HepG2 (cell line): Measurements from ENCODE around the gene ZNF865. TPM values are rescaled to one million over a fixed set of nuclear protein-coding genes. Genes with fewer than 3 reads are reported as not detected.
A peak's percentile ranks its signal among the peaks of the same experiment; 100 is the strongest.

Source experiments
- AGO2 ChIP-seq: fragments of 200-400 bp; formaldehyde crosslinking; optimal IDR thresholded peaks from 2 replicates; pipeline ENCODE3; 2017; ENCODE audit warnings: mild to moderate bottlenecking, low read depth, low read length, moderate library complexity
- JDP2 ChIP-seq: sonication (generic); formaldehyde crosslinking; IDR thresholded peaks from 2 replicates; pipeline ENCODE4 v1.8.1; 2022; ENCODE audit warnings: missing genetic modification reagents, borderline replicate concordance
- KAT7 ChIP-seq: IDR thresholded peaks from 2 replicates; pipeline ENCODE4 v1.6.1; 2018; ENCODE audit warnings: borderline replicate concordance, missing compliant biosample characterization
- NAIF1 ChIP-seq: sonication (generic); formaldehyde crosslinking; IDR thresholded peaks from 2 replicates; pipeline ENCODE4 v1.5.0; 2020; ENCODE audit warnings: mild to moderate bottlenecking, missing genetic modification reagents, borderline replicate concordance
- RFX5 ChIP-seq: IDR thresholded peaks from 2 replicates; pipeline ENCODE4 v1.6.1; 2011; ENCODE audit warnings: low read depth, low read length, improper control_type of control experiment
- SAP130 ChIP-seq: IDR thresholded peaks from 2 replicates; pipeline ENCODE4 v1.6.1; 2016; ENCODE audit warnings: low read depth
- ZNF124 ChIP-seq: sonication (generic); formaldehyde crosslinking; IDR thresholded peaks from 2 replicates; pipeline ENCODE4 v1.4.0; 2020; ENCODE audit warnings: missing genetic modification reagents
- ZNF138 ChIP-seq: sonication (generic); formaldehyde crosslinking; IDR thresholded peaks from 2 replicates; pipeline ENCODE4 v1.5.0; 2020; ENCODE audit warnings: mild to moderate bottlenecking, low read depth, missing genetic modification reagents
- ZNF501 ChIP-seq: sonication (generic); formaldehyde crosslinking; IDR thresholded peaks from 2 replicates; pipeline ENCODE4 v1.5.1; 2020; ENCODE audit warnings: mild to moderate bottlenecking, moderate library complexity, missing genetic modification reagents
- ZNF607 ChIP-seq: sonication (generic); formaldehyde crosslinking; IDR thresholded peaks from 2 replicates; pipeline ENCODE4 v1.5.1; 2020; ENCODE audit warnings: missing genetic modification reagents, mild to moderate bottlenecking, borderline replicate concordance
- polyA plus RNA-seq, 8 experiments: library from polyadenylated mRNA; depleted of rRNA in 3 of 8; stranded (reverse) in 7 of 8; unstranded in 1 of 8; fragments of >200 nt; fragmentation: Illumina TruSeq in 4 of 8; extraction: Trizol in 4 of 8; gene quantifications; 2 replicates each; pipeline versions ENCODE4 v1.2.1 to v1.2.3, GENCODE V29; 2011 to 2016; ENCODE audit warnings: low read depth in 4 of 8, missing spikeins in 1 of 8, mixed read lengths in 1 of 8; ENCODE audit not compliant: insufficient read depth in 1 of 8
- total RNA-seq, 5 experiments: library from RNA; depleted of rRNA; stranded (reverse); fragments of >200 nt; fragmentation: Illumina TruSeq; extraction: Trizol; gene quantifications; 2 replicates each; pipeline ENCODE4 v1.2.3, GENCODE V29; 2016; ENCODE audit warnings: low read depth in 1 of 5
- TF ChIP-seq, protein P1 (sequence below): IDR thresholded peaks from 2 replicates; pipeline ENCODE4 v1.4.0; 2020; ENCODE audit warnings: mild to moderate bottlenecking, missing genetic modification reagents
- TF ChIP-seq, protein P2 (sequence below): sonication (generic); formaldehyde crosslinking; IDR thresholded peaks from 2 replicates; pipeline ENCODE4 v1.4.0; 2020; ENCODE audit warnings: mild to moderate bottlenecking, low read depth, missing genetic modification reagents
- TF ChIP-seq, protein P3 (sequence below), 2 experiments: fragments of 450-650 bp in 1 of 2; sonication (generic) in 1 of 2; formaldehyde crosslinking; IDR thresholded peaks; 2 replicates each; pipeline versions ENCODE4 v1.5.0 to v1.8.0; 2020 to 2022; ENCODE audit warnings: mild to moderate bottlenecking in 1 of 2, missing genetic modification reagents in 1 of 2
- TF ChIP-seq, protein P4 (sequence below), 2 experiments: IDR thresholded peaks; 2 replicates each; pipeline ENCODE4 v1.6.1; 2011 to 2012; ENCODE audit warnings: low read length in 2 of 2, borderline replicate concordance in 1 of 2, low read depth in 1 of 2, mild to moderate bottlenecking in 1 of 2, moderate library complexity in 1 of 2
- TF ChIP-seq, protein P5 (sequence below): IDR thresholded peaks from 2 replicates; pipeline ENCODE4 v1.6.1; 2012; ENCODE audit warnings: inconsistent platforms

Gene ZNF865
- total and polyA plus RNA-seq, 2 of the 13 experiments (the other 11 are each of a cell fraction or from before 2014, with no cell fraction given): 0.93 to 1.0 TPM

DNA sequence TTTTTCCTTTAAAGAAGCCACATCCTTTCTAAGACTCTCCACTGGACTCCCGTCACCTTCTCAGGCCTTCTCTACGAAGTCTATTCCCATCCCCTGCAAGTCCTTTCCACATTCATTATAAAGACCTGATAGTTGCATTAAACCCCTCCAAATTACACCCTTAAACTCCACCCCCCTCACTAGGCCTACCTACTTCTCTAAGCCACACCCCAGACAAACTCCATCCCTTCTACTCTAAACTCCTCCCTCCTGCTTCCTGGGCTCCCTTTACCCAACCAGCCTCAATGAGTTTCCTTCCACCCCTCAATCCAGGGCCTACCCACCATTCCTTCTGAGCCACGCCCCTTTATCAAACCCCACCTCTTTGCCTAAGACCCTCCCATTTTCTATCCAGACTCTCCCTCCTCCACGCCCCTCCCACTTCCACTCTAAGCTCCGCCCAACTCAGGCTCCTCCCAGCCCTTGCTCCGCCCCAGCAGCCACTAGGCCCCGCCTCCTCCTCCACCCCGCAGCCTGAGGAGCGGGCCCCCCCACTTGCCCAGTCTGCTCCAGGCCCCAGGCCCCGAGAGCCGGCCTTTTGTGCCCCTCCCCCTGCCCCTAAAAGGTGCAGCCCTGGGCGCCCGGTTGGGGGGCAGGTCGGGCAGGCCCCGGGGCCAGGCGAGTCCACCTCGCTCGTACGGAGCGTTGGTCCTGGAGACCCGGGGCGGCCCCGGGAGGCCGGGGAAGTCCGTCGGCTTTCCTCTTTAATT lies 6.6 kb upstream of the ZNF865 start (continued):
- TF ChIP-seq, protein P1, sequence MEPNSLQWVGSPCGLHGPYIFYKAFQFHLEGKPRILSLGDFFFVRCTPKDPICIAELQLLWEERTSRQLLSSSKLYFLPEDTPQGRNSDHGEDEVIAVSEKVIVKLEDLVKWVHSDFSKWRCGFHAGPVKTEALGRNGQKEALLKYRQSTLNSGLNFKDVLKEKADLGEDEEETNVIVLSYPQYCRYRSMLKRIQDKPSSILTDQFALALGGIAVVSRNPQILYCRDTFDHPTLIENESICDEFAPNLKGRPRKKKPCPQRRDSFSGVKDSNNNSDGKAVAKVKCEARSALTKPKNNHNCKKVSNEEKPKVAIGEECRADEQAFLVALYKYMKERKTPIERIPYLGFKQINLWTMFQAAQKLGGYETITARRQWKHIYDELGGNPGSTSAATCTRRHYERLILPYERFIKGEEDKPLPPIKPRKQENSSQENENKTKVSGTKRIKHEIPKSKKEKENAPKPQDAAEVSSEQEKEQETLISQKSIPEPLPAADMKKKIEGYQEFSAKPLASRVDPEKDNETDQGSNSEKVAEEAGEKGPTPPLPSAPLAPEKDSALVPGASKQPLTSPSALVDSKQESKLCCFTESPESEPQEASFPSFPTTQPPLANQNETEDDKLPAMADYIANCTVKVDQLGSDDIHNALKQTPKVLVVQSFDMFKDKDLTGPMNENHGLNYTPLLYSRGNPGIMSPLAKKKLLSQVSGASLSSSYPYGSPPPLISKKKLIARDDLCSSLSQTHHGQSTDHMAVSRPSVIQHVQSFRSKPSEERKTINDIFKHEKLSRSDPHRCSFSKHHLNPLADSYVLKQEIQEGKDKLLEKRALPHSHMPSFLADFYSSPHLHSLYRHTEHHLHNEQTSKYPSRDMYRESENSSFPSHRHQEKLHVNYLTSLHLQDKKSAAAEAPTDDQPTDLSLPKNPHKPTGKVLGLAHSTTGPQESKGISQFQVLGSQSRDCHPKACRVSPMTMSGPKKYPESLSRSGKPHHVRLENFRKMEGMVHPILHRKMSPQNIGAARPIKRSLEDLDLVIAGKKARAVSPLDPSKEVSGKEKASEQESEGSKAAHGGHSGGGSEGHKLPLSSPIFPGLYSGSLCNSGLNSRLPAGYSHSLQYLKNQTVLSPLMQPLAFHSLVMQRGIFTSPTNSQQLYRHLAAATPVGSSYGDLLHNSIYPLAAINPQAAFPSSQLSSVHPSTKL: peak; percentile 29; the same call in 1 of the 2 replicates
- TF ChIP-seq AGO2 (peak; percentile 87), ZNF607 (CRISPR knock-in tag) (0 out of 2 replicates have a peak, but pooled peaks have one; percentile 8), ZNF501 (peak; percentile 59; the same call in 1 of the 2 replicates), RFX5 (0 out of 2 replicates have a peak, but pooled peaks have one; percentile 15), KAT7 (CRISPR knock-in tag) (peak; percentile 34; the same call in 1 of the 2 replicates), ZNF124 (CRISPR knock-in tag) (peak; percentile 67; the same call in 1 of the 2 replicates), ZNF138 (0 out of 2 replicates have a peak, but pooled peaks have one; percentile 55), SAP130 (CRISPR knock-in tag) (peak; percentile 56; the same call in 1 of the 2 replicates), NAIF1 (CRISPR knock-in tag) (no peak), JDP2 (CRISPR knock-in tag) (no peak)
- TF ChIP-seq, protein P2, sequence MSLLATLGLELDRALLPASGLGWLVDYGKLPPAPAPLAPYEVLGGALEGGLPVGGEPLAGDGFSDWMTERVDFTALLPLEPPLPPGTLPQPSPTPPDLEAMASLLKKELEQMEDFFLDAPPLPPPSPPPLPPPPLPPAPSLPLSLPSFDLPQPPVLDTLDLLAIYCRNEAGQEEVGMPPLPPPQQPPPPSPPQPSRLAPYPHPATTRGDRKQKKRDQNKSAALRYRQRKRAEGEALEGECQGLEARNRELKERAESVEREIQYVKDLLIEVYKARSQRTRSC: no peak
- TF ChIP-seq, protein P3, sequence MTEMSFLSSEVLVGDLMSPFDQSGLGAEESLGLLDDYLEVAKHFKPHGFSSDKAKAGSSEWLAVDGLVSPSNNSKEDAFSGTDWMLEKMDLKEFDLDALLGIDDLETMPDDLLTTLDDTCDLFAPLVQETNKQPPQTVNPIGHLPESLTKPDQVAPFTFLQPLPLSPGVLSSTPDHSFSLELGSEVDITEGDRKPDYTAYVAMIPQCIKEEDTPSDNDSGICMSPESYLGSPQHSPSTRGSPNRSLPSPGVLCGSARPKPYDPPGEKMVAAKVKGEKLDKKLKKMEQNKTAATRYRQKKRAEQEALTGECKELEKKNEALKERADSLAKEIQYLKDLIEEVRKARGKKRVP (CRISPR knock-in tag; IDR thresholded peaks at IDR 0.05): no peak
- TF ChIP-seq, protein P4, sequence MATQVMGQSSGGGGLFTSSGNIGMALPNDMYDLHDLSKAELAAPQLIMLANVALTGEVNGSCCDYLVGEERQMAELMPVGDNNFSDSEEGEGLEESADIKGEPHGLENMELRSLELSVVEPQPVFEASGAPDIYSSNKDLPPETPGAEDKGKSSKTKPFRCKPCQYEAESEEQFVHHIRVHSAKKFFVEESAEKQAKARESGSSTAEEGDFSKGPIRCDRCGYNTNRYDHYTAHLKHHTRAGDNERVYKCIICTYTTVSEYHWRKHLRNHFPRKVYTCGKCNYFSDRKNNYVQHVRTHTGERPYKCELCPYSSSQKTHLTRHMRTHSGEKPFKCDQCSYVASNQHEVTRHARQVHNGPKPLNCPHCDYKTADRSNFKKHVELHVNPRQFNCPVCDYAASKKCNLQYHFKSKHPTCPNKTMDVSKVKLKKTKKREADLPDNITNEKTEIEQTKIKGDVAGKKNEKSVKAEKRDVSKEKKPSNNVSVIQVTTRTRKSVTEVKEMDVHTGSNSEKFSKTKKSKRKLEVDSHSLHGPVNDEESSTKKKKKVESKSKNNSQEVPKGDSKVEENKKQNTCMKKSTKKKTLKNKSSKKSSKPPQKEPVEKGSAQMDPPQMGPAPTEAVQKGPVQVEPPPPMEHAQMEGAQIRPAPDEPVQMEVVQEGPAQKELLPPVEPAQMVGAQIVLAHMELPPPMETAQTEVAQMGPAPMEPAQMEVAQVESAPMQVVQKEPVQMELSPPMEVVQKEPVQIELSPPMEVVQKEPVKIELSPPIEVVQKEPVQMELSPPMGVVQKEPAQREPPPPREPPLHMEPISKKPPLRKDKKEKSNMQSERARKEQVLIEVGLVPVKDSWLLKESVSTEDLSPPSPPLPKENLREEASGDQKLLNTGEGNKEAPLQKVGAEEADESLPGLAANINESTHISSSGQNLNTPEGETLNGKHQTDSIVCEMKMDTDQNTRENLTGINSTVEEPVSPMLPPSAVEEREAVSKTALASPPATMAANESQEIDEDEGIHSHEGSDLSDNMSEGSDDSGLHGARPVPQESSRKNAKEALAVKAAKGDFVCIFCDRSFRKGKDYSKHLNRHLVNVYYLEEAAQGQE (IDR thresholded peaks at IDR 0.05; ENCODE audit: borderline replicate concordance in 1 of 2, low read depth in 1 of 2, low read length in 2 of 2): peak in 1 of 2 experiments; percentile 40; a peak in 1 of 4 replicates
- TF ChIP-seq, protein P5, sequence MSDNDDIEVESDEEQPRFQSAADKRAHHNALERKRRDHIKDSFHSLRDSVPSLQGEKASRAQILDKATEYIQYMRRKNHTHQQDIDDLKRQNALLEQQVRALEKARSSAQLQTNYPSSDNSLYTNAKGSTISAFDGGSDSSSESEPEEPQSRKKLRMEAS: peak; percentile 2; the same call in 1 of the 2 replicates
